Measurements from ENCODE around the gene SNRNP70.
"Not testable (repeated sequence)": the region's sequence is repeated elsewhere in the genome, so short reads cannot be mapped to it uniquely, and the experiment has no call there.

Gene SNRNP70

DNA sequence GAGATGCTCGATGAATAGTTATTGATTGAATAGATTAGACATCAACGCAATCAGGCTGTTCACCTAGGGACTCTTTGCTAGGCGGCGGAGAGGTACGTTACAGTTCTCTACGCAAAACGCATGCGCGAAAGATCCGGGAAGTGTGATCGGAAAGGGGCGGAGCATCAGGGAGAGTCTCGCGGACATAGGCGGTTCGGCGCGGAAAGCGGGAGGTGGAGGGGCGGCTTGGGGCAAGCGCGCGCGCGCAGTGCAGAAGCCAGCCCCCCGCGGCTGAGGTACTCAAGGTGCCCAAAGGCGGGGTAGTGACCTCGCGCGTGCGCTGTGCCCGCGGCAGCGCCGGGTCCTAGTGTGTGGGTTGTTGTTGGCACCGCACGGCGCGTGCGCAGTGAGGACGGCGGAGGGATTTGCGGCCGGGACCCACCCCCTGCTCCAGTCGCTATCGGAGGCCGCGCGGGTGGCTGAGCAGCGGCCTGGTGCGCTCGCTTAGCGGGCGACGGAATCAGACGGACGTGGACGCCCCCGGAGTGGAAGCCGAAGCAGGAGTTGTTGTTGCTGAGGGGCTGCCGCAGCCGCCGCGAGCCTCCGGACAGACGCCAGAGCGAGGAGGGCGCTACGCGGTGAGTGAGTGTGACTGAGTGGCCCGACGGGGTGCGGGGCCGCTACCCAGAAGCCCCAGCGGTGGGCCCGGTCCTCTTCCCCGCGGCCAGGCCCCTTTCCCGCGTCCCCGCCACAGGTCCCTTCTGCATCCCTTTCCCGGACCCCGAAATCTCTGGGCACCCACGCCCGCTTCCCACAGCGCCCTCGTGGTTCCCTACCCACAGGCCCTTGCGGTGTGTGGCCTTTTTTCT lies at the start of gene SNRNP70:
Gene SNRNP70 (plus strand): TSS at position 432 of the 848 bp plus-strand sequence. CDS start 964 bp downstream, outside the sequence.
- peak; percentile 99 for DNase-seq (ENCODE audit: low read depth)

- DNase-seq (ENCODE audit: low read depth) = peak; percentile 38
Measured at GRCh38 chr19:49036815-49037214, 48.4 kb upstream of the SNRNP70 start, which contains the start of gene CGB1. CGB1 (minus strand) TSS chr19:49036895; CDS start chr19:49036711, 184 bp downstream.

GRCh38 chr19:49038111-49038510 lies 47.1 kb upstream of the SNRNP70 start:
- not testable (repeated sequence) for DNase-seq (ENCODE audit: low read depth)

DNA sequence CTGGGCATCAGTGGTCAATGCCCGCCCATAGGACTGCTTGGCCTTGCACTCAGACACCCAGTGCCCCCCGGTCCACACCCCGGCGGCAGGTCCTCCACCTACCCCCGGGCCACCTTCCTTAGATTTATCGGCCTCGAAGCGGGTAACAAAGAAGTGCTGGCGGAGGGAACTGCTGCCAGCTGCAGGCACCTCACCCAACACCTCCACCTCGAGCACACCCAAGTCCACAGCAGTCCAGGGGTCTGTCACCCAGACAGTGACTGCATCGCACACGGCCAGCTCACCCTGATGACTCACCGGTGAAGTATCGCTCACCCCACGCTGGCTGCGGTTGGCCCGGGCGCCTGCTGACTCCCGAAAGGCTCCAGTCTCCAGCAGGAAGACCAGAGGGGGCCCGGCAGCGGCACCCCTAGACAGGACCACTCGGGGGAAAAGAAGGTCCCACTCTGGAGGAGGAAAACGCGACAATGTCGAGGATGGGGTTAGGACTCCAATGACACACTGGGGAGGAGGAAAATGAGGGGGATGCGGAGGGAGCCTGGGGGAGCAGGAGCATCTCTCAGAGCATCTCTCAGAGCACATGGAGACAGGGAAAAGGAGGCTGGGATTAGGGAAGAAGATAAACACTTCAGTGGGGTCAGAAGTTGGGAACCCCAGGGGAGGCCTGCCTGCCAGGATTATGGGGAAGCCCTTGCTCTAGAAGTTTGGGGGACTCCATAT lies 46.5 kb upstream of the SNRNP70 start:
- DNase-seq (ENCODE audit: low read depth) = not testable (repeated sequence)

- not testable (repeated sequence) for DNase-seq (ENCODE audit: low read depth)
Measured at GRCh38 chr19:49039736-49040135, 45.5 kb upstream of the SNRNP70 start.

GRCh38 chr19:49042177-49042576 lies 43.1 kb upstream of the SNRNP70 start:
- DNase-seq (ENCODE audit: low read depth) = no peak

GRCh38 chr19:49042666-49043065 lies 42.6 kb upstream of the SNRNP70 start:
- DNase-seq (ENCODE audit: low read depth) = not testable (repeated sequence)

DNA sequence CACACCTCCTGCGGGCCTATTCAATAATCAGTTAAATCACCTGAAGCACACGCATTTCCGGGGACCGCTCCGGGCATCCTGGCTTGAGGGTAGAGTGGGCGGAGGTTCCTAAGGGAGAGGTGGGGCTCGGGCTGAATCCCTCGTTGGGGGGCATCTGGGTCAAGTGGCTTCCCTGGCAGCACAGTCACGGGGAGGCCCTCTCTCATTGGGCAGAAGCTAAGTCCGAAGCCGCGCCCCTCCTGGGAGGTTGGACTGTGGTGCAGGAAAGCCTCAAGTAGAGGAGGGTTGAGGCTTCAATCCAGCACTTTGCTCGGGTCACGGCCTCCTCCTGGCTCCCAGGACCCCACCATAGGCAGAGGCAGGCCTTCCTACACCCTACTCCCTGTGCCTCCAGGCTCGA lies 41.7 kb upstream of the SNRNP70 start, which contains the start of gene CGB5:
Gene CGB5 (plus strand): TSS at position 301 of the 400 bp plus-strand sequence. CDS start 362 bp downstream, outside the sequence.
- DNase-seq (ENCODE audit: low read depth) = not testable (repeated sequence)

GRCh38 chr19:49049011-49049410 lies 36.2 kb upstream of the SNRNP70 start, which contains the start of gene CGB8:
CGB8 (minus strand) TSS chr19:49049111; CDS start chr19:49048739, 372 bp downstream.
- DNase-seq (ENCODE audit: low read depth) = not testable (repeated sequence)

DNA sequence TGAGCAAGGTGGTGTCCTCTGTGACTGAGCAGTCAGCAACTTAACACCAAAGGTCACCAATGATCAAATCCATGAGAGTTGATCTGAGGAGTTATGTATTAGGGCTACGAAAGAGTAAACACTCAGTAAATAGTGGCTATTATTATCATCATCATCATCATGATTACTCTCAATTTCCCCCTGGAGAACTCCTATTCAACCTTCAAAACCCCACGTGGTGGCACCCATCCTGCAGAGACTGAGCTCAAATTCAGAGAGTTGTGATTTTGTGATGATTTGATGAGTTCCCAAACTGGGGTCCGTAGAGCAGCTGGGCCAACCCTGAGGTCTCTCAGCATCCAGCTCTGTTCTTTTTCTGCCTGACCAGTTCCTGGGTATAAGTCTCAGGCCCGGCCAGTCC lies 35.4 kb upstream of the SNRNP70 start:
- not testable (repeated sequence) for DNase-seq (ENCODE audit: low read depth)

DNA sequence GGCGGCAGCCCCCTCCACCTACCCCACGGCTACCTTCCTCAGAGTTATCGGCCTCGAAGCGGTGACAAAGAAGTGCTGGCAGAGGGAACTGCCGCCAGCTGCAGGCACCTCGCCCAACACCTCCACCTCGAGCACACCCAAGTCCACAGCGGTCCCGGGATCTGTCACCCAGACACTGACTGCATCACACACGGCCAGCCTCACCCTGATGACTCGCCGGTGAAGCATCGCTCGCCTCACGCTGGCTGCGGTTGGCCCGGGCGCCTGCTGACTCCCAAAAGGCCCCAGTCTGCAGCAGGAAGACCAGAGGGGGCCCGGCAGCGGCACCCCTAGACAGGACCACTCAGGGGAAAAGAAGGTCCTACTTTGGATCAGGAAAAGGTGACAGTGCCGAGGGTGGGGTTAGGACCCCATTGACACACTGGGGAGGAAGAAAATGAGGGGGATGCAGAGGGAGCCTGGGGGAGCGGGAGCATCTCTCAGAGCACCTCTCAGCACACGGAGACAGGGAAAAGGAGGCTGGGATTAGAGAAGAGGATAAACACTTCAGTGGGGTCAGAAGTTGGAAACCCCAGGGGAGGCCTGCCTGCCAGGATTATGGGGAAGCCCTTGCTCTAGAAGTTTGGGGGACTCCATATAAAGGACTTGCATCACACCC lies 34.7 kb upstream of the SNRNP70 start:
- DNase-seq (ENCODE audit: low read depth) = not testable (repeated sequence)

DNA sequence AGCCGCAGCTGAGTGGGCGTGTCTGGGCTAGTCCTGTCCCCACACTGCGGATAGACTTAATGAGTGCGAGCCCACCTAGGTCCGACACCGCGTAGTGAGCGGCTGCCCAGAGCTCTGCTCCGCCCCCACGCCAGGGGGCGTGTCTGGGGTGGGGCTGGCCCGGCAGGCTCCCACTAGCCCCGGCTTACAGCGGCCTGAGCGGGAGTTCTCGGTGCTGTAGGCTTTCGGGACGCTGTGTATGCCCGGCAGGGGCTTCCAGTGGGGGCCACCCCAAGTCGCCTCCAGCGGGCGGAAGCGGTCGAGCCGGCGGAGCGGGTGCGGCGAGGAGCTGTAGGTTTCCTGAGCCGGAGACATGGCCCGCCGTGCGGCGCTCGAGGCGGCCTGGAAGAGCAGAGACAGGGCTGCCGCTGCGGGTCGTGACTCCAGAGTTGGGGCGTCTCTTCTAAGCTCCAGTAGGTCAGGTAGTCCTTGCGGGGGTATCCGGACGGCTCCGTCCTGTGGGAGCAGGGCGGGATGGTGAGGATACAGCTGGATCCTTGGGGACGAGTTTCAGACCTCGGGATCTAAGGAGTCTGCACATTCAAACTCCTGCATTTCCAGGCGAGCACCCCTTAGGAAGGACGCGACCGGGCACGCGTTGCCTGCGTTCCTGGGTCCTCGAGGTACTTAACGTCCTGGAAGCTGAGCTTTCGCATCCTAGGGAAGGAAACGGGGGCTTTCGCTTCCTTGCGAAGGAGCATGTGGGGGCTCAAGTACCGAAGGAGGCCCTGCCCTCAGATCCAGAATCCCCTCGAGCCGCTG lies 28.9 kb upstream of the SNRNP70 start:
- peak; percentile 41 for DNase-seq (ENCODE audit: low read depth)

DNA sequence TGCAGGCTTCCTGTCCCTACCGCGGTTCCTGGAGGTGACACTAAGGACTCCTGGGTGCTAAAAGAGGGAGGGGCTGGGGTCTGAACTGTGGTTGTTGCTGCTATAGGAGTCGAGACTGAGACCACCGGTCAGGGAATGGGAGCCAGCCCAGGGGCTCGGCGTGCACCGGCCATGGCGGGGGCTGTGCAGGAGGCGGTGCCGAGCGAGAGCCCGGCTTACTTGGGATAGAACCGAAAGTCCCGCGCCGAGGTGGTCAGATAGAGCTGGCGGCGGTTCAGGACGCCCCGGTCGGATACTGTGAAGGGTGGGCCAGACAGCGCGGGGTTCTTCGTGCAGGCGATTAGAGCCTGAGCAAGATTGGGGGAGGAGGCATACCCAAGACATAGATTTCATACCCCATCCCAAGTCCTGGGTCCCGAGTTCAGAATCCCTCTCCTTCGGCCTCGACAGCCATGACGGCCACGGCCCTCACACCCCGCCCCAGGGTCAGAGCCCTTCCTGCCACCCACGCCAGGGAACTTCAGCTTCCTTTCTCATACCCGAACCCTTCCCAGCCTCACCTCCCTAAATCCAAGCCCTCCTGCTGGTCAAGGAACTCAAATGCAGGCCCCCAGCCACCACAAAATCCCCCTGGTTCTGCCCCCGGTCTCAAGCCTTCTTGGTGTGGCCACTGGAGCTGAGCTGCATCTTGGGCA lies 28.2 kb upstream of the SNRNP70 start:
- DNase-seq (ENCODE audit: low read depth) = not testable (repeated sequence)

GRCh38 chr19:49057636-49058234 lies 27.5 kb upstream of the SNRNP70 start, which contains the start of gene CGB7:
CGB7 (minus strand) TSS chr19:49057749; CDS start chr19:49055375, 2,374 bp downstream.
- DNase-seq (ENCODE audit: low read depth) = no peak

DNA sequence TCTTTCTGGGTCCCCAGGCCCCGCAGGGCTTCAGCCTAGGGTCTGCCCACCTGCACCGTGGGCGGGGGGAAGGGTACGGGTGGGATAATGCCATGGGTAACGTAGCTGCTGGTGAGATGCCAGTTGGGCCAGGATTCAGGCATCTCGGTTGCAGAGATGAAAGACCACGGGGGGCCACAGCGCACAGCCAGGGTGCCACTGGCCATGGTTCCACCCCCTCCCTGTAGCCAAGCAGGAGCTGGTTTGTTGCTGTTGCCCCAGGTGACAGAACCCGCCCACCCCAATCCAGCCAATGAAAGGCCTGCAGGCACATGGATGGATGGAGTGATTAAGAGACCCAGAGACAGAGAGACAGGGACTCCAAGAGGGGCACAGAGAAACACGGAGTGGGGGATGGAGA lies 26.7 kb upstream of the SNRNP70 start:
- DNase-seq (ENCODE audit: low read depth) = no peak

GRCh38 chr19:49059053-49059452 lies 26.2 kb upstream of the SNRNP70 start:
- DNase-seq (ENCODE audit: low read depth) = no peak

GRCh38 chr19:49061000-49061399 lies 24.3 kb upstream of the SNRNP70 start:
- no peak for DNase-seq (ENCODE audit: low read depth)

DNA sequence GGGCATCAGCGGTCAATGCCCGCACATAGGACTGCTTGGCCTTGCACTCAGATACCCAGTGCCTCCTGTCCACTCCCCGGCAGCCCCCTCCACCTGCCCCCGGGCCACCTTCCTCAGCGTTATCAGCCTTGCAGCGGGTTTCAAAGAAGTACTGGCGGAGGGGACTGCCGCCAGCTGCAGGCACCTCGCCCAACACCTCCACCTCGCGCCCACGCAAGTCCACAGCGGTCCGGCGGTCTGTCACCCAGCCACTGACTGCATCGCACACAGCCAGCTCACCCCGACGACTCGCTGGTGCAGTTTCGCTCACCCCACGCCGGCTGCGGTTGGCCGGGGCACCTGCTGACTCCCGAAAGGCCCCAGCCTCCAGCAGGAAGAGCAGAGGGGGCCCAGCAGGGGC lies 23.8 kb upstream of the SNRNP70 start:
- DNase-seq (ENCODE audit: low read depth) = no peak

- DNase-seq (ENCODE audit: low read depth) = no peak
Measured at GRCh38 chr19:49064029-49064629, 21.1 kb upstream of the SNRNP70 start.
